B cell (primary cell): Measurements from ENCODE around the gene XXYLT1.

Source experiments
- EZH2 ChIP-seq: IDR thresholded peaks from 2 replicates; pipeline ENCODE4 v1.6.1; 2012; ENCODE audit warnings: borderline replicate concordance, low read depth, mild to moderate bottlenecking, moderate library complexity, low read length; ENCODE audit not compliant: insufficient read depth, poor library complexity, severe bottlenecking
- TF ChIP-seq, protein P1 (sequence below): fragments of 200-600 bp; IDR thresholded peaks from one replicate; pipeline ENCODE4 v1.8.0; 2022; ENCODE audit warnings: antibody characterized with exemption, mild to moderate bottlenecking

DNA sequence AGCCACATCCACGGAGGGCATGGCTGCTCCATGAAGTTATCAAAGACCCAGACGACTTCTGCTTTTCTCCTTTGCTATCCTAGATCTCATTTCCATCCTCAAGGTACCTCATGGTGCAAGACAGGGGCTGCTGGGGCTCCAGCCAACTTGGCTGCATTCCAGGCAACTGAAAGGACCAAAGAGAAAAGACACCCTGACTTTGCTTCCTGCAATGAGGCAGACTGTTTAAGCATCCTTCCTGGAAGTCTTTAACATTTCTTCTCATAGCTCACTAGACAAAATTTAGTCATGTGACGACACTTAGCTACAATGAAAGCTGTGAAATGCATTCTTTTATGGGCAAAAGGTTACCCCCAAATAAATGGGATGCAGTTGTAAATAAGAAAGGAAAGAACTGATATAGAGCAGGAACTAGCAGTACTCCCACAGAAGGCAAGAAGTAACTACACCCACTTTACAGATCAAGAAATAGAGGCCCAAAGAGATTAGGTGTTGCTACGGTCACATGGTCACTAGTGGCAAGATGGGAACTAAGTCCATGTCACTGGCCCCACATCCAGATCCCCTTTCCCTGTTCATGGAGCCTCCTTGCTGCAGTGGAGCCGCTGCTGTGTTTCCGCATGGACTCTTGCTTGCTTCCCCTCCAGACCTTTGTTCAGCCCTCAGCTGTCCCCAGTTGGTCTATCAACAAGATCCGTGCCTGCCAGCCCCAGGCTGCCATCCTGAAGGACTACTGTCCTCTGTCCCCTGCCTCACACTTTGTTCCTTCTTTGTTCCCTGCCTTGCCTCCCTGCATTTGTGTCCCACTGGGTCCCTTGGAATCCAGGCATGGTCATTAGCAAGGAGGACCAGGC lies 107.0 kb downstream of the XXYLT1 start:
- TF ChIP-seq, protein P1, sequence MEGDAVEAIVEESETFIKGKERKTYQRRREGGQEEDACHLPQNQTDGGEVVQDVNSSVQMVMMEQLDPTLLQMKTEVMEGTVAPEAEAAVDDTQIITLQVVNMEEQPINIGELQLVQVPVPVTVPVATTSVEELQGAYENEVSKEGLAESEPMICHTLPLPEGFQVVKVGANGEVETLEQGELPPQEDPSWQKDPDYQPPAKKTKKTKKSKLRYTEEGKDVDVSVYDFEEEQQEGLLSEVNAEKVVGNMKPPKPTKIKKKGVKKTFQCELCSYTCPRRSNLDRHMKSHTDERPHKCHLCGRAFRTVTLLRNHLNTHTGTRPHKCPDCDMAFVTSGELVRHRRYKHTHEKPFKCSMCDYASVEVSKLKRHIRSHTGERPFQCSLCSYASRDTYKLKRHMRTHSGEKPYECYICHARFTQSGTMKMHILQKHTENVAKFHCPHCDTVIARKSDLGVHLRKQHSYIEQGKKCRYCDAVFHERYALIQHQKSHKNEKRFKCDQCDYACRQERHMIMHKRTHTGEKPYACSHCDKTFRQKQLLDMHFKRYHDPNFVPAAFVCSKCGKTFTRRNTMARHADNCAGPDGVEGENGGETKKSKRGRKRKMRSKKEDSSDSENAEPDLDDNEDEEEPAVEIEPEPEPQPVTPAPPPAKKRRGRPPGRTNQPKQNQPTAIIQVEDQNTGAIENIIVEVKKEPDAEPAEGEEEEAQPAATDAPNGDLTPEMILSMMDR: no peak
- no peak for TF ChIP-seq EZH2
